Measurements from ENCODE around the gene KCNQ1OT1.

The KCNQ1OT1 gene

DNA sequence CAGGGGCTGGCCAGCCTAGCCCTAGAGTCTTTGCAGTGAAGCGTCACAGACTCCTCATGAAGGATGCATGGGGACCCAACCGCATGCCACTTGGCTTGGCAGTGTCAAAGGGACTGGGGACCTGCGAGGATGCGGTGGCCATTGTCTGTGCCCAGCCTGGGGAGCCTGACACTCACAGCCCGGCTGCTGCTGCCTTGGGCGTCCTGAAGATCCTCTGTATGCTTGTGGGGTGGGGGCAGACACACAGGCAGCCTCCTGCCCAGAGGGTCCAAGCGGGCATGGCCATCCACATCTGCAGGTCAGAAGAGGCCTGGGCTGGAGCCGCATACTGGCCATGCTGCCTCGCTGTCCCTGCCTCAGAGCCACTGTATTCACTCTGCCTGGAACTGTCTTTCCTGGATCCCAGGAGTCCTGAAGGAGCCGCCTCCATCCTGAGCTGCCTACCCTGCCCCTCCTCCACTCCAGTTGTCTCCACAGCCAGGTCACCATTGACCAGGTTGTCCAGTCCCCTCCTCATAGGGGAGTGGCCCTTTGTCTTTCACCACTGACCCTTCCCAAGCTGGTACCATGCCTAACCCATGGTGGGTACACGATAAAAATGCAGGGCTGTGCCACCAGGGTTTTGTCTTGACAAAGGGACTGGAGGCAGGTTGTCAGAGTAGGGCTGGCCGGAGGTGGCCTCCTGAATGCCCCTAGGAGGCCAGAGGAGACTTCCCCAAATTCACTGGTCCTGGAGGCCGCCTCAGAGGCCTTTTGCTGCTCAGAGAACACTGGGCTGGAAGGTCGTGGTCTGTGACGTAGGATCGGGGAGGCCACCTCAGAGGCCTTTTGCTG is 107.0 kb downstream of the KCNQ1OT1 start:
- H3K79me2 ChIP-seq (ENCODE audit: control insufficient read depth, insufficient read depth, low read length) = no peaks in the 10 kb centered on the region
- no peak overlapping the region for H3K23ac ChIP-seq (ENCODE audit: low read length)
- no peak overlapping the region for H2BK15ac ChIP-seq (replicated peaks; ENCODE audit: low read depth)
- H3K9ac ChIP-seq (ENCODE audit: low read length) = no peak overlapping the region
- H3K4me1 ChIP-seq (ENCODE audit: control insufficient read depth, low read depth, low read length) = no peaks in the 10 kb centered on the region
- H2AK5ac ChIP-seq (ENCODE audit: low read length) = no peak overlapping the region
- no peak overlapping the region for H2BK5ac ChIP-seq (ENCODE audit: low read length)
- no peak overlapping the region for H3K27ac ChIP-seq (ENCODE audit: low read depth, low read length)
- no peak overlapping the region for H2BK120ac ChIP-seq (ENCODE audit: low read depth, low read length)
- H3K4me3 ChIP-seq (ENCODE audit: low read length) = no peak overlapping the region
- H3K27me3 ChIP-seq (ENCODE audit: insufficient read depth, low read length, poor library complexity) = no peaks in the 10 kb centered on the region
- no peaks in the 10 kb centered on the region for H3K79me1 ChIP-seq (ENCODE audit: low read length)
- H3K56ac ChIP-seq (ENCODE audit: low read length) = no peak overlapping the region
- no peaks in the 10 kb centered on the region for H3K36me3 ChIP-seq (ENCODE audit: control insufficient read depth, insufficient read depth, low read length)
- H4K8ac ChIP-seq (ENCODE audit: low read depth, low read length) = no peak overlapping the region
- H4K5ac ChIP-seq (ENCODE audit: low read length) = no peak overlapping the region
- no peak for DNase-seq
- H3K4ac ChIP-seq (ENCODE audit: low read depth, low read length) = no peak overlapping the region
- H3K18ac ChIP-seq (ENCODE audit: low read length) = no peak overlapping the region
- no CpG with 5 or more reads among the region's 16 CpGs for WGBS (ENCODE audit: extremely low coverage, insufficient coverage, low lambda C conversion rate)
- H3K4me2 ChIP-seq (ENCODE audit: low read length) = no peak overlapping the region

DNA sequence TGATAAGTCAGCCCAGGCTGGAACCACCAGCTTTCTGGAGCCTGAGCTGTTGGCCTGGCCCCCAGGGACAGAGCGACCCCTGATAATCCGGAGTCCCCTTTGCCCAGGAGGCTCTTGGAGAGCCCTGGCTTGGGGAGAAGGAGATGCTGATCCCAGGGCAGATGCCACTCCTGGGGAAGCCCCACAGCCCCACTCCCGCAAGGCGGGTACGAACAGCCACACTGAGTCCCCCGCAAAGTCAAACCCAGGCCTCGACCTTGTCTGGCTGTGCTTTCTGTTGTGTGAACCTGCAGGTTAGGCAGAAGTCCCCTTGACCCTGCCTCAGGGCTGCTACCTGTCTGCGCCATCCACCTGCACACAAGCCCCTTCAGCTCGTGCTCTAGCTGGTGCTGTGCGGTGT is 108.0 kb downstream of the KCNQ1OT1 start:
- Histone ChIP-seq H2BK15ac (replicated peaks; ENCODE audit: low read depth) (no peak overlapping the region), H3K23ac (ENCODE audit: low read length) (no peak overlapping the region), H3K4me3 (ENCODE audit: low read length) (no peak overlapping the region), H3K4me1 (ENCODE audit: control insufficient read depth, low read depth, low read length) (no peaks in the 10 kb centered on the region), H3K56ac (ENCODE audit: low read length) (no peak overlapping the region), H3K4me2 (ENCODE audit: low read length) (no peak overlapping the region), H2AK5ac (ENCODE audit: low read length) (no peak overlapping the region), H3K27me3 (ENCODE audit: insufficient read depth, low read length, poor library complexity) (no peaks in the 10 kb centered on the region), H3K9ac (ENCODE audit: low read length) (no peak overlapping the region), H3K27ac (ENCODE audit: low read depth, low read length) (no peak overlapping the region), H3K79me2 (ENCODE audit: control insufficient read depth, insufficient read depth, low read length) (no peaks in the 10 kb centered on the region), H3K4ac (ENCODE audit: low read depth, low read length) (no peak overlapping the region), H3K18ac (ENCODE audit: low read length) (no peak overlapping the region), H4K8ac (ENCODE audit: low read depth, low read length) (no peak overlapping the region), H3K79me1 (ENCODE audit: low read length) (no peaks in the 10 kb centered on the region), H2BK120ac (ENCODE audit: low read depth, low read length) (no peak overlapping the region), H2BK5ac (ENCODE audit: low read length) (no peak overlapping the region), H4K5ac (ENCODE audit: low read length) (no peak overlapping the region), H3K36me3 (ENCODE audit: control insufficient read depth, insufficient read depth, low read length) (no peaks in the 10 kb centered on the region)
- no peak for DNase-seq
- no CpG with 5 or more reads among the region's 10 CpGs for WGBS (ENCODE audit: extremely low coverage, insufficient coverage, low lambda C conversion rate)

DNA sequence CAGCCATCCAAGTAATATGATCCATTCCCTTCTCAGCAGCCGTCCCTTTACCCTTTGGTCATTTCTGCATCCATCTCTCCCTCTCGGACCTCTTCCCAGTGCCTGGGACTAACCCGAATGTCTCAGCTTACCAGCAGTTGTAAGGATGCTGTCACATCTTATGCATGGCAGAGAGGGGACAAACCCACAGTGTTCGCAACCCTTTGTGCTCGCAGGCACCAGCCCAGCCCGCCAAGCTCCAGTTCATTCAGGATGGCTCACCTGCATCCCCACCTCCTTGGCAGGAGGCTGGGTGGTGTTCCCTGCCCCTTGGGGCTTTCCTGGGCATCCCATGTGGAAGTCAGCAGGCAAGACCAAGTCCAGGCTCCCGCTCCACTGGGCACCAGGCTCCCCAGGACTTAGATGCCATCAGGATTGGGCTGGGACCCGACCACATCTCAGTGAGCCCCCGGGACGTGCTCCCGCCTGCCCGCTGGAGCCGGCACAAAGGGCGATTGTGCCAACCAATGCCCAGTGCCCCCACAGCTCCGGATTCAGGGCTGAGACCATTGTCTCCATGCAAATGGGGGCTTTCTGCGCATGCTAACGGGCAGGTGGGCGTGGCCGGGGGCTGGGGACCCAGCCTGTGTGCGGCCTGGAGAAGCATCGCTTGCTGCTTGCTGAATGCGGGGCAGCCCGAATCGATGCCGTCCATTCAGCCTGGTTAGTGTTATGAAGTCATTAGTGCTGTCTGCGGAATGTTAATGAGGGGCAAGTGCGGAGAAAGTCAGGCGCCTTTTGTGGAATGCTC is 108.6 kb downstream of the KCNQ1OT1 start:
- WGBS (ENCODE audit: extremely low coverage, insufficient coverage, low lambda C conversion rate) = no CpG with 5 or more reads among the region's 28 CpGs
- Histone ChIP-seq H3K4me3 (ENCODE audit: low read length) (no peak overlapping the region), H3K4ac (ENCODE audit: low read depth, low read length) (no peak overlapping the region), H3K4me2 (ENCODE audit: low read length) (no peak overlapping the region), H4K5ac (ENCODE audit: low read length) (no peak overlapping the region), H3K27ac (ENCODE audit: low read depth, low read length) (no peak overlapping the region), H2BK5ac (ENCODE audit: low read length) (no peak overlapping the region), H4K8ac (ENCODE audit: low read depth, low read length) (no peak overlapping the region), H3K36me3 (ENCODE audit: control insufficient read depth, insufficient read depth, low read length) (no peaks in the 10 kb centered on the region), H2BK15ac (replicated peaks; ENCODE audit: low read depth) (no peak overlapping the region), H3K18ac (ENCODE audit: low read length) (no peak overlapping the region), H3K79me2 (ENCODE audit: control insufficient read depth, insufficient read depth, low read length) (no peaks in the 10 kb centered on the region), H2BK120ac (ENCODE audit: low read depth, low read length) (no peak overlapping the region), H3K23ac (ENCODE audit: low read length) (no peak overlapping the region), H3K4me1 (ENCODE audit: control insufficient read depth, low read depth, low read length) (no peaks in the 10 kb centered on the region), H3K56ac (ENCODE audit: low read length) (no peak overlapping the region), H3K27me3 (ENCODE audit: insufficient read depth, low read length, poor library complexity) (no peaks in the 10 kb centered on the region), H3K9ac (ENCODE audit: low read length) (no peak overlapping the region), H2AK5ac (ENCODE audit: low read length) (no peak overlapping the region), H3K79me1 (ENCODE audit: low read length) (no peaks in the 10 kb centered on the region)
- DNase-seq = no peak

DNA sequence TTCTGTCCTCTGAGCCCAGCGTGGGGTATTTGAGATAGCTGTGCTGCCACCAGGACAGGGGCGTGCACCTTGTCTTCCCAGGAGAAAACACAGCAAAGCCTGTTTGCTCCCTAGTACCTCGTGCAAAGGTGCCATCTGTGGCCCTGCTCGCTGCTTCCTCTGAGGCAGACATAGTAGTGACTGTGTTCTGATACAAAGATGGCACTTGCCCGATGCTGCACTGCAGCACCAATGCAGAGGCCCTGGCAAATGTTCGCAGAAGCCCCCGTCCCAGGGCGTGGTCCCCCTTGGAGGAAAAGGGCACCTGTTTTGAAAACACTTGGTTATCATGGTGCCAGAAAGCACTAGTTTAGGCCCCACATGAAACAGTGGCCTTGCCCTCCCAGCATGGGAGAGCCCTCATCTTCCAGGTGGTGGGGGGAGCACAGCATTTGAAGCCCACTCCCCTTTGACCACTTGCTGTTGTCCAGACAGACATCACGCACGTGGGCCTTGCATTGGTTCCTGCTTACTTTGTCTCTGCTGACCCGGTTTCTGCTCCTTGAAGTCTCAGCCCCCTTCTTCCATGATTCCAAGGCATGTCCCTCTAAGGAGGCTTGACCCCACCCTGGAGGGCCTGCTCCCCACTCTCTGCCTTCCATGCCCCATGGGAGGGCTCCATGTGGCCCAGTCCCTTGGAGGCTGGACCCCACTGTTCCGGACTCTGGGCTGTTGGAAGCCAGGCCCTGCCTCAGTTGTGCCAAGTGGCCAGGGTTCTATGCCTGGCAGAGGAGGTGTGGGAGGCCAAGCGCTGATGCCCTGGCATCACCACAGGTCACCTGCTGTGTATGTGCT is 109.4 kb downstream of the KCNQ1OT1 start:
- Histone ChIP-seq H3K27ac (ENCODE audit: low read depth, low read length) (no peak overlapping the region), H3K79me2 (ENCODE audit: control insufficient read depth, insufficient read depth, low read length) (no peaks in the 10 kb centered on the region), H3K4me3 (ENCODE audit: low read length) (no peak overlapping the region), H3K79me1 (ENCODE audit: low read length) (no peaks in the 10 kb centered on the region), H2BK15ac (replicated peaks; ENCODE audit: low read depth) (no peak overlapping the region), H3K4me2 (ENCODE audit: low read length) (no peak overlapping the region), H3K9ac (ENCODE audit: low read length) (no peak overlapping the region), H3K4ac (ENCODE audit: low read depth, low read length) (no peak overlapping the region), H3K36me3 (ENCODE audit: control insufficient read depth, insufficient read depth, low read length) (no peaks in the 10 kb centered on the region), H2AK5ac (ENCODE audit: low read length) (no peak overlapping the region), H4K8ac (ENCODE audit: low read depth, low read length) (no peak overlapping the region), H3K18ac (ENCODE audit: low read length) (no peak overlapping the region), H2BK120ac (ENCODE audit: low read depth, low read length) (no peak overlapping the region), H3K4me1 (ENCODE audit: control insufficient read depth, low read depth, low read length) (no peaks in the 10 kb centered on the region), H3K56ac (ENCODE audit: low read length) (no peak overlapping the region), H2BK5ac (ENCODE audit: low read length) (no peak overlapping the region), H4K5ac (ENCODE audit: low read length) (no peak overlapping the region), H3K23ac (ENCODE audit: low read length) (no peak overlapping the region), H3K27me3 (ENCODE audit: insufficient read depth, low read length, poor library complexity) (no peaks in the 10 kb centered on the region)
- WGBS (ENCODE audit: extremely low coverage, insufficient coverage, low lambda C conversion rate) = no CpG with 5 or more reads among the region's 13 CpGs
- no peak for DNase-seq

DNA sequence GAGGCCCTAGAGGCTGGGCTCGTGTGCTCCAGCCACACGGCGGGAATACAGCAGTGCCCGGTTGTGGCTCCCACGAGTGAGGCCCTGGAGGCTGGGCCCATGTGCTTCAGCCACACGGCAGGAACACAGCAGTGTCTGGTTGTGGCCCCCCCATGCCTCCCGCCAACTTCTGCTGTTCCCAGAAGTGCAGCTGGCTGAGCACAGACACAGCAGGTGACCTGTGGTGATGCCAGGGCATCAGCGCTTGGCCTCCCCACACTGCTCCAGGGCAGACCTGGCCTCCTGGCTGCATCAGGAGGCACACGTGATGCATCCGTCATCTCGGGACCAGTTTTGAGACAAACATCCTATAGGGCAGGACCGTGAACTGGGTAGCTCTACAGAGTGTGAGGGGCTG is 110.3 kb downstream of the KCNQ1OT1 start:
- Histone ChIP-seq H3K9ac (ENCODE audit: low read length) (no peak overlapping the region), H3K36me3 (ENCODE audit: control insufficient read depth, insufficient read depth, low read length) (no peaks in the 10 kb centered on the region), H3K23ac (ENCODE audit: low read length) (no peak overlapping the region), H3K79me1 (ENCODE audit: low read length) (no peaks in the 10 kb centered on the region), H3K27ac (ENCODE audit: low read depth, low read length) (no peak overlapping the region), H3K56ac (ENCODE audit: low read length) (no peak overlapping the region), H3K4ac (ENCODE audit: low read depth, low read length) (no peak overlapping the region), H2BK120ac (ENCODE audit: low read depth, low read length) (no peak overlapping the region), H3K4me3 (ENCODE audit: low read length) (no peak overlapping the region), H3K27me3 (ENCODE audit: insufficient read depth, low read length, poor library complexity) (no peaks in the 10 kb centered on the region), H3K4me2 (ENCODE audit: low read length) (no peak overlapping the region), H3K79me2 (ENCODE audit: control insufficient read depth, insufficient read depth, low read length) (no peaks in the 10 kb centered on the region), H4K5ac (ENCODE audit: low read length) (no peak overlapping the region), H3K4me1 (ENCODE audit: control insufficient read depth, low read depth, low read length) (no peaks in the 10 kb centered on the region), H2AK5ac (ENCODE audit: low read length) (no peak overlapping the region), H2BK15ac (replicated peaks; ENCODE audit: low read depth) (no peak overlapping the region), H2BK5ac (ENCODE audit: low read length) (no peak overlapping the region), H3K18ac (ENCODE audit: low read length) (no peak overlapping the region), H4K8ac (ENCODE audit: low read depth, low read length) (no peak overlapping the region)
- WGBS (ENCODE audit: extremely low coverage, insufficient coverage, low lambda C conversion rate) = no CpG with 5 or more reads among the region's 12 CpGs
- DNase-seq = no peak

All from mesendoderm (in vitro differentiated cells).